ENCODE measurements around the gene RHBDL2.
"Not testable (repeated sequence)": the region's sequence is repeated elsewhere in the genome, so short reads cannot be mapped to it uniquely, and the experiment has no call there.

The RHBDL2 gene

GRCh38 chr1:38919130-38919529 lies 22.5 kb downstream of the RHBDL2 start:
- no peaks in the 10 kb centered on the region for H3K36me3 Mint-ChIP-seq (ENCODE audit: insufficient read depth)
- H3K4me3 Mint-ChIP-seq: no peak overlapping the region
- no peaks in the 10 kb centered on the region for H3K27me3 Mint-ChIP-seq
- H3K9me3 Mint-ChIP-seq: no peaks in the 10 kb centered on the region
- no peaks in the 10 kb centered on the region for H3K4me1 Mint-ChIP-seq (ENCODE audit: low read depth in 2 of 2)
- peak overlapping the region; percentile 4 to 7 for H3K27ac Mint-ChIP-seq
- ATAC-seq (replicated peaks) (no peak), DNase-seq (no peak)

- Mint-ChIP-seq H3K36me3 (ENCODE audit: insufficient read depth) (no peaks in the 10 kb centered on the region), H3K4me3 (no peak overlapping the region), H3K27ac (no peak overlapping the region), H3K27me3 (no peaks in the 10 kb centered on the region), H3K4me1 (ENCODE audit: low read depth in 2 of 2) (no peaks in the 10 kb centered on the region), H3K9me3 (no peaks in the 10 kb centered on the region)
- DNase-seq (no peak), ATAC-seq (replicated peaks) (no peak)
Observed at GRCh38 chr1:38918568-38918967, 23.1 kb downstream of the RHBDL2 start.

GRCh38 chr1:38917772-38918171 lies 23.9 kb downstream of the RHBDL2 start:
- Mint-ChIP-seq H3K4me3 (no peak overlapping the region), H3K27me3 (no peaks in the 10 kb centered on the region)

DNA sequence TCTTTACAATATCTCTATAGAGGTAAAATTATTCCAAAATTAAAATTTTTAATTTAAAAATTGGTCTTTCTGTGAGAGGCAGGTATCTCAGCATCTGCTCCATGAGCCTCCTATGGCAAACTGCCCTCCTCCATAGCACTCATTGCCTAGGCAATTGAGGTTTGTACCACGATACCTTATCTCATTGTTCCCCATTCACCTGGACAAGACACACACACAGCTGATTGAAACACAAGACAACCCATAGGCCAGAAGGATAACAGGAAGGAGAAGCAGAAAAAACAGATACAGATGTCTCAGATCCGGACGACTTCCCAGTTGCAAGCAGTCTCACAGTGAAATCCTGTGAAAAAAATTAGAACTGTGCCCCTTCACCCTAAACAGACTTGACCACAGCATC lies 24.3 kb downstream of the RHBDL2 start:
- Mint-ChIP-seq H3K27me3 (no peaks in the 10 kb centered on the region), H3K27ac (no peak overlapping the region)

More at GRCh38 chr1:38917772-38918171, 23.9 kb downstream of the RHBDL2 start:
- ATAC-seq (replicated peaks) (no peak), DNase-seq (no peak)
- Mint-ChIP-seq H3K4me1 (ENCODE audit: low read depth in 2 of 2) (no peaks in the 10 kb centered on the region), H3K9me3 (no peaks in the 10 kb centered on the region), H3K27ac (no peak overlapping the region), H3K36me3 (ENCODE audit: insufficient read depth) (no peaks in the 10 kb centered on the region)

GRCh38 chr1:38915352-38915948 lies 26.2 kb downstream of the RHBDL2 start:
- ATAC-seq (replicated peaks) (no peak), DNase-seq (no peak)
- Mint-ChIP-seq H3K27ac (no peak overlapping the region), H3K36me3 (ENCODE audit: insufficient read depth) (no peaks in the 10 kb centered on the region), H3K4me1 (ENCODE audit: low read depth in 2 of 2) (no peaks in the 10 kb centered on the region), H3K27me3 (no peaks in the 10 kb centered on the region), H3K4me3 (no peak overlapping the region), H3K9me3 (no peaks in the 10 kb centered on the region)

More for the DNA sequence above, 24.3 kb downstream of the RHBDL2 start:
- no peaks in the 10 kb centered on the region for H3K4me1 Mint-ChIP-seq (ENCODE audit: low read depth in 2 of 2)
- no peak for ATAC-seq (replicated peaks)
- H3K4me3 Mint-ChIP-seq: no peak overlapping the region
- H3K9me3 Mint-ChIP-seq: no peaks in the 10 kb centered on the region
- DNase-seq: no peak
- H3K36me3 Mint-ChIP-seq (ENCODE audit: insufficient read depth): no peaks in the 10 kb centered on the region

DNA sequence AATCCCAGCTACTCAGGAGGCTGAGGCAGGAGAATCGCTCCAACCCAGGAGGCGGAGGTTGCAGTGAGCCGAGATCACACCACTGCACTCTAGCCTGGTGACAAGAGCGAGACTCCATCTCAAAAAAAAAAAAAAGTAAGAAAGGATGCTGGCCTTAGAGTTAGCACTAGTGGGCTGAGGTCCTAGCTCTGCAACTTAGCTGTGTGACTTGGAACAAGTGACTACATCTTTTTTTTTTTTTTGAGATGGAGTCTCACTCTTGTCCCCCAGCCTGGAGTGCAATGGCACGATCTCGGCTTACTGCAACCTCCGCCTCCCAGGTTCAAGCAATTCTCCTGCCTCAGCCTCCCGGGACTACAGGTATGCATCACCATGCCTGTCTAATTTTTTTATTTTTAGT lies 26.7 kb downstream of the RHBDL2 start:
- H3K4me1 Mint-ChIP-seq (ENCODE audit: low read depth in 2 of 2); DNase-seq; H3K27me3 Mint-ChIP-seq; ATAC-seq (replicated peaks); H3K36me3 Mint-ChIP-seq (ENCODE audit: insufficient read depth); H3K27ac Mint-ChIP-seq; H3K9me3 Mint-ChIP-seq; H3K4me3 Mint-ChIP-seq: not testable (repeated sequence)

GRCh38 chr1:38908821-38909220 lies 32.8 kb downstream of the RHBDL2 start:
- Mint-ChIP-seq H3K4me3 (no peak overlapping the region), H3K27ac (peak overlapping the region in 1 of 2 donors; percentile 38), H3K4me1 (ENCODE audit: low read depth in 2 of 2) (no peaks in the 10 kb centered on the region), H3K27me3 (no peaks in the 10 kb centered on the region), H3K9me3 (no peaks in the 10 kb centered on the region), H3K36me3 (ENCODE audit: insufficient read depth) (no peaks in the 10 kb centered on the region)
- DNase-seq: no peak
- no peak for ATAC-seq (replicated peaks)

DNA sequence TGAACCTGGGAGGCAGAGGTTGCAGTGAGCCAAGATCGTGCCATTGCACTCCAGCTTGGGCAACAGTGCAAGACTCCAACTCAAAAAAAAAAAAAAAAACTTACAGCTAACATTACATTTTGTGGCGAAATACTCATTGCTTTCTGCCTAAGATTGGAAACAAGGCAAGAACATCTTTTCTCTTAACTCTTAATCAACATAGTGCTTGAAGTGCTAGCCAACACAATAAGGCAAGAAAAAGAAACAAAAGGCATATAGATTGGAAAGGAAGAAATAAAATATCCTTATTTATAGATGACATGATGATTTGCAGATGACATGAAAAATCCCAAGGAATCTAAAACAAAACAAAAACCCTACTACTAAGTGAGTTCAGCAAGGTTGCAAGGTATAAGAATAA lies 35.6 kb downstream of the RHBDL2 start:
- no peaks in the 10 kb centered on the region for H3K9me3 Mint-ChIP-seq
- no peak overlapping the region for H3K4me3 Mint-ChIP-seq
- H3K27ac Mint-ChIP-seq: no peak overlapping the region

DNA sequence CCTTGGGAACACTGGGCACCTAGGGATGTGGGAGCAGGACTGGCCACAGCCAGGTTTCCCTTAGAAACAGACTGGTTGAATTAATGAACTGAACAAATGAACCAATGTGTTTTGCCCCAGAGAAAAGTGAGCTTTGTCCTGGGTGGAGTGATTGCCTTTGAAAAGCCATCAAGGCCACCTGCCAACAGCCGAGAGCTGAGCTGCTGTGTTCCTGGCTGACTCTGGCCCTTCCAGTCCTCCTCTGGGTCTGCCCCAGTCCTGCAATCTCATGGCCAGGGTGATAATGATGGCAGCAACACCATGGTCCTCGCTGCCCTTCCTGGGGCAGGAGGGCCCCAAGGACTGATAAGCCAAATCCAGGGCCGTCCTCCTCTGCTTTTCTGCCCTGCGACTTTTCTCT lies 42.1 kb downstream of the RHBDL2 start:
- DNase-seq (no peak), ATAC-seq (replicated peaks) (no peak)
- no peak overlapping the region for H3K4me3 Mint-ChIP-seq
- no peaks in the 10 kb centered on the region for H3K27me3 Mint-ChIP-seq
- peaks cover 5% of the 10 kb centered on the region for H3K36me3 Mint-ChIP-seq (ENCODE audit: insufficient read depth)
- no peak overlapping the region for H3K27ac Mint-ChIP-seq
- no peaks in the 10 kb centered on the region for H3K4me1 Mint-ChIP-seq (ENCODE audit: low read depth in 2 of 2)
- H3K9me3 Mint-ChIP-seq: no peaks in the 10 kb centered on the region

More for the DNA sequence above, 35.6 kb downstream of the RHBDL2 start:
- Mint-ChIP-seq H3K27me3 (no peaks in the 10 kb centered on the region), H3K36me3 (ENCODE audit: insufficient read depth) (peaks cover 5% of the 10 kb centered on the region), H3K4me1 (ENCODE audit: low read depth in 2 of 2) (no peaks in the 10 kb centered on the region)
- no peak for DNase-seq
- ATAC-seq (replicated peaks): no peak

GRCh38 chr1:38898653-38899230 lies 42.9 kb downstream of the RHBDL2 start:
- no peak for DNase-seq
- Mint-ChIP-seq H3K9me3 (no peaks in the 10 kb centered on the region), H3K27ac (no peak overlapping the region), H3K27me3 (no peaks in the 10 kb centered on the region), H3K4me3 (no peak overlapping the region), H3K36me3 (ENCODE audit: insufficient read depth) (peaks cover 5% of the 10 kb centered on the region), H3K4me1 (ENCODE audit: low read depth in 2 of 2) (no peaks in the 10 kb centered on the region)
- no peak for ATAC-seq (replicated peaks)

- no peak overlapping the region for H3K27ac Mint-ChIP-seq
- no peaks in the 10 kb centered on the region for H3K27me3 Mint-ChIP-seq
Observed at GRCh38 chr1:38896169-38896568, 45.5 kb downstream of the RHBDL2 start.

DNA sequence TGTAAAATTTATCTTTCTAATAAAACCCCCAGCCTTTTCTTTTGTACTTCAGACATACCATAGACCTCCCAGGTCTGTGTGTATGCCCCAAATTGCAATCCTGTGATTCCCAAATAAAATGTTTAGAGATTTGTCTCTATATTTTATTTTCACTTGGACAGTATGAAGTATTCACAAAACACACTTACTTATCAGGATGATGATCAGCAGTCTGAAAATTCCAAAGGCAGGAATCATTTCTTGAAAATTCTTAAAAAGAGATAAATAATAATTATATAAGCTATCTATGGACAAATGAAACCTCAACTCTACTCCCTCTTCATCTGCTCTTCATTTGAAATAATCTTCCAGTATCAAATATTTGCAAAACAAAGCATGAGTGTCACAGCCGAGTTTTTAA lies 48.7 kb downstream of the RHBDL2 start:
- Mint-ChIP-seq H3K4me1 (ENCODE audit: low read depth in 2 of 2) (no peaks in the 10 kb centered on the region), H3K9me3 (no peaks in the 10 kb centered on the region), H3K27me3 (no peaks in the 10 kb centered on the region), H3K4me3 (no peak overlapping the region), H3K27ac (no peak overlapping the region), H3K36me3 (ENCODE audit: insufficient read depth) (no peaks in the 10 kb centered on the region)
- DNase-seq: no peak
- ATAC-seq (replicated peaks): no peak

More at GRCh38 chr1:38896169-38896568, 45.5 kb downstream of the RHBDL2 start:
- no peak for DNase-seq
- ATAC-seq (replicated peaks): no peak
- Mint-ChIP-seq H3K36me3 (ENCODE audit: insufficient read depth) (no peaks in the 10 kb centered on the region), H3K9me3 (no peaks in the 10 kb centered on the region), H3K4me1 (ENCODE audit: low read depth in 2 of 2) (no peaks in the 10 kb centered on the region), H3K4me3 (no peak overlapping the region)

GRCh38 chr1:38891753-38892152 lies 49.9 kb downstream of the RHBDL2 start:
- no peak for ATAC-seq (replicated peaks)
- no peak overlapping the region for H3K27ac Mint-ChIP-seq
- H3K36me3 Mint-ChIP-seq (ENCODE audit: insufficient read depth): no peaks in the 10 kb centered on the region
- no peak for DNase-seq
- H3K27me3 Mint-ChIP-seq: no peaks in the 10 kb centered on the region
- no peak overlapping the region for H3K4me3 Mint-ChIP-seq
- no peaks in the 10 kb centered on the region for H3K4me1 Mint-ChIP-seq (ENCODE audit: low read depth in 2 of 2)
- no peaks in the 10 kb centered on the region for H3K9me3 Mint-ChIP-seq

GRCh38 chr1:38889589-38889988 lies 52.0 kb downstream of the RHBDL2 start:
- H3K4me3 Mint-ChIP-seq: no peak overlapping the region
- H3K27me3 Mint-ChIP-seq: no peaks in the 10 kb centered on the region
- no peaks in the 10 kb centered on the region for H3K4me1 Mint-ChIP-seq (ENCODE audit: low read depth in 2 of 2)
- no peak overlapping the region for H3K27ac Mint-ChIP-seq
- ATAC-seq (replicated peaks): no peak
- no peaks in the 10 kb centered on the region for H3K9me3 Mint-ChIP-seq
- H3K36me3 Mint-ChIP-seq (ENCODE audit: insufficient read depth): no peaks in the 10 kb centered on the region
- no peak for DNase-seq
